GM19035 (cell line): ENCODE data around the gene IQGAP2.
"Not testable (repeated sequence)": the region's sequence is repeated elsewhere in the genome, so short reads cannot be mapped to it uniquely, and the experiment has no call there.

ENCODE experiments used
- ATAC-seq: cut with Tn5 transposase; IDR thresholded peaks from one replicate; pipeline ENCODE4 v1.9.1; 2021; ENCODE audit not compliant: unreplicated experiment

IQGAP2 gene, protein sequence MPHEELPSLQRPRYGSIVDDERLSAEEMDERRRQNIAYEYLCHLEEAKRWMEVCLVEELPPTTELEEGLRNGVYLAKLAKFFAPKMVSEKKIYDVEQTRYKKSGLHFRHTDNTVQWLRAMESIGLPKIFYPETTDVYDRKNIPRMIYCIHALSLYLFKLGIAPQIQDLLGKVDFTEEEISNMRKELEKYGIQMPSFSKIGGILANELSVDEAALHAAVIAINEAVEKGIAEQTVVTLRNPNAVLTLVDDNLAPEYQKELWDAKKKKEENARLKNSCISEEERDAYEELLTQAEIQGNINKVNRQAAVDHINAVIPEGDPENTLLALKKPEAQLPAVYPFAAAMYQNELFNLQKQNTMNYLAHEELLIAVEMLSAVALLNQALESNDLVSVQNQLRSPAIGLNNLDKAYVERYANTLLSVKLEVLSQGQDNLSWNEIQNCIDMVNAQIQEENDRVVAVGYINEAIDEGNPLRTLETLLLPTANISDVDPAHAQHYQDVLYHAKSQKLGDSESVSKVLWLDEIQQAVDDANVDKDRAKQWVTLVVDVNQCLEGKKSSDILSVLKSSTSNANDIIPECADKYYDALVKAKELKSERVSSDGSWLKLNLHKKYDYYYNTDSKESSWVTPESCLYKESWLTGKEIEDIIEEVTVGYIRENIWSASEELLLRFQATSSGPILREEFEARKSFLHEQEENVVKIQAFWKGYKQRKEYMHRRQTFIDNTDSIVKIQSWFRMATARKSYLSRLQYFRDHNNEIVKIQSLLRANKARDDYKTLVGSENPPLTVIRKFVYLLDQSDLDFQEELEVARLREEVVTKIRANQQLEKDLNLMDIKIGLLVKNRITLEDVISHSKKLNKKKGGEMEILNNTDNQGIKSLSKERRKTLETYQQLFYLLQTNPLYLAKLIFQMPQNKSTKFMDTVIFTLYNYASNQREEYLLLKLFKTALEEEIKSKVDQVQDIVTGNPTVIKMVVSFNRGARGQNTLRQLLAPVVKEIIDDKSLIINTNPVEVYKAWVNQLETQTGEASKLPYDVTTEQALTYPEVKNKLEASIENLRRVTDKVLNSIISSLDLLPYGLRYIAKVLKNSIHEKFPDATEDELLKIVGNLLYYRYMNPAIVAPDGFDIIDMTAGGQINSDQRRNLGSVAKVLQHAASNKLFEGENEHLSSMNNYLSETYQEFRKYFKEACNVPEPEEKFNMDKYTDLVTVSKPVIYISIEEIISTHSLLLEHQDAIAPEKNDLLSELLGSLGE (N-terminal part only)

GRCh38 chr5:76402886-76403765 is at the start of gene IQGAP2:
Gene IQGAP2 (plus strand): TSS chr5:76403285. CDS start chr5:76403546, 261 bp downstream.
- peak; percentile 57 for ATAC-seq

DNA sequence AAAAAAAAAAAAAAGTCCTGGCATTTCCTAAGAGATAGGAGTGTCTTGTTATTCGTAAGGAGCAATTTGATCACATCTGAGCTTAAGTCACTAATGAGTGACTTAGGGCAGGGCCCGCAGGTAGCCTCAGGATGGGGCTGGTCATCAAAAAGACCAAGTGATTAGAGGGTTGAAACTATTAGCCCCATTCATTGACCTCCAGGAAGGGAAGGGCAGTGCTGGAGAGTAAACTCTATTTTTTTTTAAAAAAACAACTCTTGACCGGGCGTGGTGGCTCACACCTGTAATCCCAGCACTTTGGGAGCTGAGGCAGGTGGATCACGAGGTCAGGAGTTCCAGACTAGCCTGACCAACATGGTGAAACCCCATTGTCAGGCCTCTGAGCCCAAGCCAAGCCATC is 46.2 kb upstream of the IQGAP2 start:
- ATAC-seq: no peak

DNA sequence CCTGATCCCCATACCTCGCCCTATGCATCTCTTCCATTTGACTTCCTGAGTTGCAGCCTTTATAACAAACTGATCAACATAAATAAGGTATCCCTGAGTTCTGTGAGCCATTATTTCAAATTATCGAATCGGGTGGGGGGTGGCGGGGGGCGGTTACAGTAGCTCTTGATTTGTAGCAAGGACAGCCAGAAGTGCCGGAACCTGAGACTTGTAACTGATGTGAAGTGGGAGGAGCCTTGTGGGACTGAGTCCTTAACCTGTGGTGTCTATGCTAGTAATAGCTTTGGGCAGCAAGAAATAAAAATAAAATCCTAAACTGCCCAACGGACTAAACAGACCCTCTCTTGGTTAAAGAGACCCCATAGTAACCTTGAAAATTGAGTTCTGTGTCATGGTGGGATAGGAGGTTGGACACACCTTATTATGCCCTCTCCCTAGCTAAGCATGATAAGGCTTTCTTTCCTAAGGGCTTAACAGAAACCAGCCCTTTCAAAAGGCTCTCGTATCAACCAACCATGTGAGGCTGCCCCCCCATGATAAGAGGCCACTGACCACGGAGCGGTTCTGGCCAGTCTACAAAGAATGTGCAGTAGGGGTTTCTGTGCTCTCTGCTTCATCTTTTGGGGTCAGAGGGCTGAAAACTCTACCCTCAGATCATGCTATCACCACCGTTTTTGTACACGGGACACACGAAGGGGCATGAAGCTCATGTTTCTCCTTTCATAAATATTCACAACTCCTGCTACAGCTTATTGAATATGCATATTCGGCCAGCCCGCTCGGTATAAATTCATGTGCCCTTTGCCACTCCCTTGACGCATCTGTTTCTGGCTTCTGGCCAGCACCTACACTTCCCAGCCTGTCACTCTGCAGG is 39.5 kb upstream of the IQGAP2 start:
- no peak for ATAC-seq

- no peak for ATAC-seq
Observed at GRCh38 chr5:76364226-76364589, 38.9 kb upstream of the IQGAP2 start.

DNA sequence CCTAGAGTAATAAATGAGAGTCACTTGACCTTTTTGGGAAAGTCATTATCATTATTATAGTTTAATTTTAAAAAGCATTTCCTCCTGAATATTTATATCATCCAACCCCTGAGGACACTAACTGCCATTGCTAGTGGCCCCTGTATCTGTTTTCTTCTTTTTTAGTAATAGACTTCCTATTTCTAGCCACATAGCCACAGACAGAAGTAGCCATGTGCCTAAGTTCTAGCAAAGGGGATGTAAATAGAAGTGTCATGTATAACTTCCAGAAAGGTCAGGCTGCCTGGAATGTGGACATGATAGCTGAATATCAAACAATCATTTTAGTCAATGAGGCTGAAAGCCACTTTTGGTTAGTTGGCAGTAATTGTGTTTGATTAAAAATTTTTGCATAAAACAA is 37.5 kb upstream of the IQGAP2 start:
- no peak for ATAC-seq

DNA sequence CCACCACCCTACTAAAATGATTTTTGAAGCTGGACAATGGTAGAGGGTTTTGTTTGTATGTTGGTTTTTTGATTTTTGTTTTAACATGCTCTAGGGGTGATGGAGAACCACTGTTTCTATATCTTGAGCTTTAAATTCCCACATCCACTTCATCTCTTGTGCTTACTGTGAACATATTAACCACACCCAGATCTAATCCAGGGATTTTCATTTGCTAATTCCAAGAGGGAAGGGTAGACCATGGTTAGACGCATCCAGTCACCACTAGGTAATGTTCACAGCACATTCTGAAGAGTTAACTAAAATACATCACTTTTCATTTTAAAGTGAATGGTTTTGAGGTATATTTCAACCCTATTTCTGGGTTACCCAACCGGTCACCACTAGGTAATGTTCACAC is 36.5 kb upstream of the IQGAP2 start:
- ATAC-seq: no peak

GRCh38 chr5:76367623-76368371 is 35.3 kb upstream of the IQGAP2 start:
- no peak for ATAC-seq

DNA sequence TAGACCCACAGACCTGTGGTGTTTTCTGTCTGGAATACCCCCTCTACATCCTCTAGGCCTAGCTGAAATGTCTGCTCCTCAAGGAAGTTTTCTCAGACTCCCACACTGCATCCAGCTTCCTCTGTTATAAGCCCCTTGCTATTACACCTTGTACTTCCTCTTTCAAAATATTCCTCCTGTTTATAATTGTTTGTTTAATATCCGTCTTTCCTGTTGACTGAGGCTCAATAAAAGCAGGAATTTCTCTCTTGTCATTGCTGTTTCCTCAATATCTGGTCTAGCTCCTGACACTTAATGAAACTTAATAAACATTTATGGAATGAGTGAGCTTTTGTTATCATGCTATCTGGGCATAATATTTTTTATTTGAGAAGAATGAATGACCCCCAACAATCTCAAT is 34.1 kb upstream of the IQGAP2 start:
- ATAC-seq: no peak

GRCh38 chr5:76369668-76370067 is 33.4 kb upstream of the IQGAP2 start:
- ATAC-seq: not testable (repeated sequence)

- ATAC-seq: no peak
Observed at GRCh38 chr5:76371960-76372322, 31.1 kb upstream of the IQGAP2 start.

- ATAC-seq: no peak
Observed at GRCh38 chr5:76372323-76373054, 30.6 kb upstream of the IQGAP2 start.

DNA sequence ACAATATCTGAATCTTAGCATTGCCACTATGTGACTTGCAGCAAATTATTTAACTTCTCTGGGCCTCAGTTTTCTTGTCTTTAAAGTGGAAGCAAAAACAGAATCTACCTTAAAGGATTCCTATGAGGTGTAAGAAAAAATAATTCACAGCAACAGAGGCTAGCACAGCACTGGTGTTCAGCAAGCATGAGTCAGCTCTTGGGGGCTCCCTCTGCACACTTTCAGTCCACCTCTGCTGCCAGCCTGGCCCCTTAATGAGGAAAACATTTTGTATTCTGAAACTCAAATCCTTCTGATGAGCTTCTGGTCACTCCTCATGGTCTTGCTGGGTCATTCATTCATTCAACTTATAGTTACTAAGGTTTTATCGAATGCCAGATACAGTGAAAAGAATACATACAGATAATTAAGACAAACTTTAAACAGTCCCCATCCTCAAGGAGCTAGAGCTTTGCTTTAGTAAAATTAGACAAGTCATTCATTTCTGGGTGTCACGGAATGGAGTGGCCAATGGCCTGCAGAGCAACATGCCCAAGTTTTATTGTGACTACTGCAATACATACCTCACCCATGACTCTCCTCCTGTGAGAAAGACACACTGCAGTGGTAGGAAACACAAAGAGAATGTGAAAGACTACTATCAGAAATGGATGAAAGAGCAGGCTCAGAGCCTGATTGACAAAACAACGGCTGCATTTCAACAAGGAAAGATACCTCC is 26.8 kb upstream of the IQGAP2 start:
- ATAC-seq: no peak

- ATAC-seq: no peak
Observed at GRCh38 chr5:76376866-76377230, 26.2 kb upstream of the IQGAP2 start.

DNA sequence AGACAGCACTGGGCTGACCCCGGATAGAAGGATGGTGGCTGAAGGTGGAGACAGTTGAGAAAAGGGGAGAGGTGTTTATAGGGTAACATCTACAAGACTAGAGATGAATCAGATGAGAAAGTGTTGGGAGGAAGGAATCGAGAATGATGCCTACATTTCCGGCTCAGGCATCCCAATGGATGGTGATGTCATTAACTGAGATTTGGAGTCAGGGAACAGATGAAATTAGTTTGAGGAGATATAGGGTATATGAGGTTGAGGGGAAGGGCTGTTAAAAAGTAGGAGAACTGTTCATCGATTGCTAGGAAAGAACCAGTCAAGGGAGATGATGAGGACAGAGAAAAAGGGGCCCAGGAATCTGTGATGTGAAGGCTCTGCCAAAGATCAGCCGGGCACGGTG is 24.7 kb upstream of the IQGAP2 start:
- no peak for ATAC-seq

DNA sequence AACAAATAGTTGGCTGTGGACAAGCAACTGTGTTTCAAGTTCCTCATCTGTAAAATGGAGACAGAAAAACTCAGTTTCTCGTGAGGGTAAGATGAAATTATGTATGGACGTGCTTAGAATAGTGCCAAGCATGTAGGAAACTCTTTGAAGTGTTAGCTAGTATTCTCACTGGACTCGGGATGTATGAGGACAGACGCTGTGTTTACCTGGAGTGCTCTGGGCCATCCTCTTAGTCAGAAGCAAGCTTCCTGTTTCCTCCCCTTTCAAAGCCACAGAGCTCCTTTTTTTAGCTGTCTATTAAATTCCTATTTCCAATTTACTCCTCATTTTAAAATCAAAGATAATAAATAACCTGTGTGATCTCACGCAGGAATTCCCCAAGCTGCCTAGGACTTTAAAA is 23.8 kb upstream of the IQGAP2 start:
- ATAC-seq: no peak

GRCh38 chr5:76379855-76380254 is 23.2 kb upstream of the IQGAP2 start:
- no peak for ATAC-seq

- no peak for ATAC-seq
Observed at GRCh38 chr5:76380346-76381066, 22.6 kb upstream of the IQGAP2 start.
